A172 (cell line): ENCODE measurements around the gene BRAF. TPM values are rescaled to one million over a fixed set of nuclear protein-coding genes. Genes with fewer than 3 reads are reported as not detected.
"Not testable (repeated sequence)": the region's sequence is repeated elsewhere in the genome, so short reads cannot be mapped to it uniquely, and the experiment has no call there.

Experiments
- DNase-seq: peaks from one replicate; pipeline ENCODE4 v3.0.0-alpha.2; 2015; ENCODE audit warnings: low spot score
- total RNA-seq: library from RNA; depleted of rRNA; stranded (reverse); fragments of >200 nt; shearing (Covaris generic); gene quantifications from 2 replicates; pipeline ENCODE4 v1.2.3, GENCODE V29; 2014

BRAF gene
- total RNA-seq, 1 experiment from 2014 or later = 7.7 TPM

GRCh38 chr7:140920745-140921144 lies 4.0 kb downstream of the BRAF start:
- DNase-seq = no peak

DNA sequence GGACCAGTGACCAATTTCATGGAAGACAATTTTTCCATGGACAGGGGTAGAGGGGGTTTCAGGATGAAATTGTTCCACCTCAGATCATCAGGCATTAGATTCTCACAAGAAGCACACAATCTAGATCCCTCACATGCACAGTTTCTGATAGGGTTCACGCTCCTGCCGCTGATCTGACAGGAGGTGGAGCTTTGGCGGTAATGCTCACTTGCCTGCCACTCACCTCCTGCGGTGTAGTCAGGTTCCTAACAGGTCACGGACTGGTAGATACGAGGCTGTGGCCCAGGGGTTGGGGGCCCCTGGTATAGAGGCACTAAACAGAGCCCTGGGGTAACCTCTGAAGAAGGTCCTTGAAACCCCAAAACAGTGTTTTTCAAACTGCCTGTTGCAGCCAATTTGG lies 6.5 kb downstream of the BRAF start:
- DNase-seq = no peak

DNA sequence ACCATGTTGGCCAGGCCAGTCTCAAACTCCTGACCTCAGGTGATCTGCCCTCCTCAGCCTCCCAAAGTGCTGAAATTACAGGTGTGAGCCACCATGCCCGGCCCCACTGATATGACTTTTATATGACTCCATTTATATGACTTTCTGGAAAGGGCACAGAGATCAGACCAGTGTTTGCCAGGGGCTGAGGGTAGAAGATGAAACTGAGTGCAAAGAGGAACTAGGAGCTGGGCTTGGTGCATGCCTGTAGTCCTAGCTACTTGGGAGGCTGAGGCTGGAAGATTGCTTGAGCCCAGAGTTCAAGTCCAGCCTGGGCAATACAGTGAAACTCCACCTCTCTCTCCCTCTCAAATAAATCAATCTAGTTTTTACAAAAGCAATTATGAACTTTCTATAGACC lies 7.5 kb downstream of the BRAF start:
- DNase-seq = no peak

GRCh38 chr7:140915935-140916555 lies 8.7 kb downstream of the BRAF start:
- DNase-seq = no peak

- DNase-seq = no peak
These were observed 10.6 kb downstream of the BRAF start for GRCh38 chr7:140914083-140914482.

GRCh38 chr7:140913596-140913928 lies 11.2 kb downstream of the BRAF start:
- not testable (repeated sequence) for DNase-seq

GRCh38 chr7:140911746-140912145 lies 13.0 kb downstream of the BRAF start:
- DNase-seq = no peak

- no peak for DNase-seq
These were observed 15.1 kb downstream of the BRAF start for GRCh38 chr7:140909476-140910161.

DNA sequence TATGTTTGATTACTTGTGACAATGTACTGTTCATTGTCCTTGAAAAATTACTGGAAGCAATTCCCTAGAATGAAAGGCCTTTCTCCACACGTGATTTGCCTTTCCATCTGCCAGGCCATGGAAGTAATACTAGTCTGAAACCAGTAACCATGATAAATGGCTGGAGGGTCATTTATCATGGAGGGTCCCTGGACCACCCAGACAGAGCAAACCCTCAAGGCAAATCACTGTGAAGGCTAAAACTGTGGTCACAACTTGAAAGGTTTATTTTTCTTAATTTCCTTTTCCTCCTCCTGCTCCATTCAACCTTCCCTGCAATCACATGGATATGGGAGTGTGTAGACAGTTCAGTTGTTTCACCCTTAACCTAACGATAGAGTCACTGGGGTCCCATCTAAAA lies 16.4 kb downstream of the BRAF start:
- no peak for DNase-seq

GRCh38 chr7:140903741-140904480 lies 20.8 kb downstream of the BRAF start:
- DNase-seq = no peak

GRCh38 chr7:140902303-140902953 lies 22.3 kb downstream of the BRAF start:
- DNase-seq = no peak

DNA sequence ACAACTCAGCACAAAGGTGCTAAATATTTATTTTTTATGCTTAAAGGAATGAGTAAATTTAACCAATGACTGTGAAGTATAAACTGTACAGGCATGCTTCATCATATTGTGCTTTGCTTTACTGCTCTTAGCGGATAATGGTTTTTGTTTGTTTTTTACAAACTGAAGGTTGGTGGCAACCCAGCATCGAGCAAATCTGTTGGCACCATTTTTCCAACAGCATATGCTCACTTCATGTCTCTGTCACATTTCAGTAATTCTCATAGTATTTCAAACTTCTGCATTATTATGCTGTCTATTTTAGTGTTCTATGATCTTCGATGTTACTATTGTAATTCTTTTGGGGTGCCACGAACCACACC lies 22.8 kb downstream of the BRAF start:
- no peak for DNase-seq

DNA sequence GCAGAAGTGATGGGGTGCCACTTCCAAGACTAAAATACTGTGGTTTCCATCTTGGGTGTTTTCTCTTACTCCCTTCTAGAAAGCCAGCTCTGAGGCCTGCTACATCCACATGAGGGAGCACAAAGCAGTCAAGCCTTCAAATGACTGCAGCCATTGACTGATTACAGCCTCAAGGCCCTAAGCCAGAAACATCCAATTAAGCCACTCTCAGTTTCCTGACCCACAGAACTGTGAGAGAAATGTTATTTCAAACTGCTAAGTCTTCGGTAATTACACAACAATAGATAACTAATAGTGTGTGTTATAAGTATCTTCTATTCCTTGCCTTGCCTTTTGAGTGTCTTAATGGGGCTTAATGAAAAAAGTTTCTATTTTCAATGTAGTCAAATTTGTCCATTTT lies 24.8 kb downstream of the BRAF start:
- no peak for DNase-seq

DNA sequence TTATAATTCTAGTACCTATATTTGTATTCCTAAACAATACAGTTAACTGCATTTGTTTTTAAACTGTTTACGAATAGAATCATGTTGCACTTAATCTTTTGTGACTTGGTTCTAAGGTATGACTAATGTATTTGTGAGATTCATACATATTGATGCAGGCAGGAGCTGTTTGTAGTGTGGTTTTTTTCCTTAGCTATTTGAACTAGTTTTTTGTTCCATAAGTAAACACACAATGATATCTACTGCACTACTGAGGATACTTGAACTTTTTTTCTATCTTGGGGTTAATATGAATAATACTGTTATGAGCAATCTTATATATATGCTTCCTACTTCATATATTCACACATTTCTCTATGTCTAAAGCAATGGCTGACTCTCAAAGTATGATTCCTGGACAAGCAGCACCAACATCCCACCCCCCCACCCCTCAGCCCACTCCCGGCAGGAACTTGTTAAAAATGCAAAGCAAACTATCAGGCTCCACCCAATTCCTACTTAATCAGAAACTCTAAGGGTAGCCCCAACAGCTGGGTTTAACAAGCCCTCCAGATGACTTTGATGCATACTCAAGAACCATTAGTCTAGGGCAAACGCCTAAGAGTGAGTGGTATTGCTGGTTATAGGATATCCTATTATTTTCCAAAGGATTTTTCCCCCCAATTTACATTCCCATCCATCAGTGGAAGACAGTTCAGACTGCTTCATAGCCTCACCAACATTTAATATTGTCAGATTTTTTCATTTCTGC lies 25.8 kb downstream of the BRAF start:
- no peak for DNase-seq

DNA sequence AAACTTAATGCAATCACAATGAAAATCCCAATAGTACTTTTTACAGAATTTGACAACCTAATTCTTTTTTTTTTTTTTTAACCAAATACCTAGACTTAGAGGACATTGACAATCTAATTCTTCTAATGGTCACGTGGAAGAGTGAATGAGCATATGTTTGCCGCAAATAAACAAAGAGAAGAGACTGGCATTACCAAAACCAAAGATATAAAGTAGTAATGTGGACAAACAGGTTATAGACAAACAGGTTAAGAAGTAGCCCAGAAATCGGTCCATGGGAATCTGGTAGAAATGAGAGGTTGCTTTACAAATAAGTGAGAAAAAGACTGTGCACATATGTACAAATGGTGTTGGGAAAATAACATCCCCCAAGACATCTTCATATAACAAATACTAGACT lies 27.7 kb downstream of the BRAF start:
- no peak for DNase-seq

- DNase-seq = no peak
These were observed 35.1 kb downstream of the BRAF start for GRCh38 chr7:140889645-140890044.

- no peak for DNase-seq
These were observed 35.6 kb downstream of the BRAF start for GRCh38 chr7:140889150-140889549.

DNA sequence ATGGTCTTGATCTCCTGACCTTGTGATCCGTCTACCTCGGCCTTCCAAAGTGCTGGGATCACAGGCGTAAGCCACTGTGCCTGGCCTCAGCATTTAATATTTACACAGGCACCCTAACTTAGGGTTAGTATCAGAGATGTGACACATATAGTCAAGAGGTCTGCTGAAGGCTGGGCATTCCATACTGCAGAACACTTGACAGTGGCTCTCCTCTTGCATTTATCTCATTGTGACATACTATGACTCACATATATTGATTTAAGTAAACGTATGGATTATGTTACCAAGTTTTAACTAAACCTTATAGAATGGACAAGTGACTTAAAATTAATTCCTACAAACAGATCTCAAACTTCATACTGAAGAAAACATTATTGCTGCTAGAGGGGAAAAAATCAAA lies 36.6 kb downstream of the BRAF start:
- no peak for DNase-seq

- DNase-seq = no peak
These were observed 38.9 kb downstream of the BRAF start for GRCh38 chr7:140885735-140886334.

DNA sequence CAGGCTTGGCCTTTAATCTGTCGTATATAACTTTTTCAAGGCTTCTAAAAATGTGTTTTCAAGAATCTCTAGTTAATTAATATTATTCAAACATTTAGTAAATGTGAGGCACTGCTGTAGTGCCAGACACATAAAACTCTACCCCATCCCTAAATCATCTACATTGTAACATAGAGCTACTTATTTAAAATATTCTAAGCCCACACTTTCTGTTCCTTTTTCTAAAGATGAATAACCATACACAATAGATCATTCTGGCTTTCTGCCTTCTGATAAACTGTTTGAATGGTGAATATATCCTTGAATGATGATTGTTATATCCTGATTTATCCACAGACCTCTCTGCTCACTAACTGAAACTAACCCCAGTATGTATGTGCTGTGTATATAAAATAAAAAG lies 41.4 kb downstream of the BRAF start:
- no peak for DNase-seq

GRCh38 chr7:140882834-140883233 lies 41.9 kb downstream of the BRAF start:
- not testable (repeated sequence) for DNase-seq
